ENCODE data around the gene DCAF8L2.
"Not testable (repeated sequence)": the region's sequence is repeated elsewhere in the genome, so short reads cannot be mapped to it uniquely, and the experiment has no call there.

DCAF8L2 gene

GRCh38 chrX:27743521-27743920, 153.4 kb downstream of the DCAF8L2 start (continued):
- peak; percentile 53 for TF ChIP-seq ZNF555 (tag by site-specific recombination; conservative IDR thresholded peaks at IDR 0.05)

- H3K4me3 ChIP-seq (ENCODE audit: low read depth, low read length) = no peak overlapping the region
- ChIA-PET POLR2A (no interaction called here), CTCF (no interaction called here)
- TF ChIP-seq ZNF501 (tag by site-specific recombination; IDR thresholded peaks at IDR 0.05) = no peak
- no peak for TF ChIP-seq ZNF785 (tag by site-specific recombination; IDR thresholded peaks at IDR 0.05)
- TF ChIP-seq ZNF670 (tag by site-specific recombination; IDR thresholded peaks at IDR 0.05; ENCODE audit: low read depth) = no peak
- no peak for TF ChIP-seq ZNF221 (tag by site-specific recombination; IDR thresholded peaks at IDR 0.05; ENCODE audit: borderline replicate concordance)
- no peak for TF ChIP-seq ZNF280C (tag by site-specific recombination; IDR thresholded peaks at IDR 0.05)
- TF ChIP-seq ZNF248 (tag by site-specific recombination; IDR thresholded peaks at IDR 0.05) = no peak
- TF ChIP-seq ZBTB26 (tag by site-specific recombination; optimal IDR thresholded peaks at IDR 0.05) = no peak
- no peak for TF ChIP-seq ZNF274 (IDR thresholded peaks at IDR 0.05; ENCODE audit: low read length)
- TF ChIP-seq ZNF274 (tag by site-specific recombination; IDR thresholded peaks at IDR 0.05; ENCODE audit: borderline replicate concordance) = no peak
- no peak for TF ChIP-seq ZSCAN4 (tag by site-specific recombination; IDR thresholded peaks at IDR 0.05)
- TF ChIP-seq ZNF585B (tag by site-specific recombination; IDR thresholded peaks at IDR 0.05) = no peak
- TF ChIP-seq FEZF1 (tag by site-specific recombination; IDR thresholded peaks at IDR 0.05) = no peak
- no peak for TF ChIP-seq TRIM28 (IDR thresholded peaks at IDR 0.05; ENCODE audit: borderline replicate concordance, low read length)
- TF ChIP-seq SETDB1 (IDR thresholded peaks at IDR 0.05; ENCODE audit: insufficient read length, low read length) = no peak
- no peak for TF ChIP-seq ZNF112 (tag by site-specific recombination; IDR thresholded peaks at IDR 0.05)
- no peak for TF ChIP-seq ZBTB1 (tag by site-specific recombination; IDR thresholded peaks at IDR 0.05)
- TF ChIP-seq ZNF311 (tag by site-specific recombination; IDR thresholded peaks at IDR 0.05; ENCODE audit: borderline replicate concordance) = no peak
- no peak for TF ChIP-seq ZNF792 (tag by site-specific recombination; IDR thresholded peaks at IDR 0.05)
- H3K9me3 ChIP-seq (ENCODE audit: control insufficient read depth, insufficient read depth, low read depth, low read length) = no peaks in the 10 kb centered on the region
- no peaks in the 10 kb centered on the region for H3K4me1 ChIP-seq (ENCODE audit: control insufficient read depth, insufficient read depth, low read length)
- H3K36me3 ChIP-seq (ENCODE audit: control insufficient read depth in 2 of 2, insufficient read depth in 1 of 2, low read length in 2 of 2) = no peaks in the 10 kb centered on the region
- H3K27ac ChIP-seq (ENCODE audit: extremely low read depth, low read depth, low read length) = no peak overlapping the region
Measured at GRCh38 chrX:27746516-27746915, 156.4 kb downstream of the DCAF8L2 start.

- H3K9me3 ChIP-seq (ENCODE audit: control insufficient read depth, insufficient read depth, low read depth, low read length); CTCF ChIA-PET; H3K4me3 ChIP-seq (ENCODE audit: low read depth, low read length); H3K36me3 ChIP-seq (ENCODE audit: control insufficient read depth in 2 of 2, insufficient read depth in 1 of 2, low read length in 2 of 2); H3K4me1 ChIP-seq (ENCODE audit: control insufficient read depth, insufficient read depth, low read length); H3K27ac ChIP-seq (ENCODE audit: extremely low read depth, low read depth, low read length); POLR2A ChIA-PET: not testable (repeated sequence)
Measured at GRCh38 chrX:27750298-27750697, 160.2 kb downstream of the DCAF8L2 start.

Measured in HEK293 (cell line).